Stimulated activated naive CD8-positive, alpha-beta T cell treated with anti-CD3 and anti-CD28 coated beads, Interleukin-15, Interleukin-2, amounts not matched to agents 100 U/mL and 50 U/mL, for 24 hours (primary cell): Measurements from ENCODE around the gene STAT6.
A peak's percentile ranks its signal among the peaks of the same experiment; 100 is the strongest.
"Not testable (repeated sequence)": the region's sequence is repeated elsewhere in the genome, so short reads cannot be mapped to it uniquely, and the experiment has no call there.

Source experiments
- ATAC-seq: fragments of 150-1000 bp; cut with Tn5 transposase; one replicate; pipeline ENCODE4 v1.10.0; 2021
- DNase-seq: peaks from one replicate; pipeline ENCODE4 v3.0.0; 2021

The STAT6 gene

DNA sequence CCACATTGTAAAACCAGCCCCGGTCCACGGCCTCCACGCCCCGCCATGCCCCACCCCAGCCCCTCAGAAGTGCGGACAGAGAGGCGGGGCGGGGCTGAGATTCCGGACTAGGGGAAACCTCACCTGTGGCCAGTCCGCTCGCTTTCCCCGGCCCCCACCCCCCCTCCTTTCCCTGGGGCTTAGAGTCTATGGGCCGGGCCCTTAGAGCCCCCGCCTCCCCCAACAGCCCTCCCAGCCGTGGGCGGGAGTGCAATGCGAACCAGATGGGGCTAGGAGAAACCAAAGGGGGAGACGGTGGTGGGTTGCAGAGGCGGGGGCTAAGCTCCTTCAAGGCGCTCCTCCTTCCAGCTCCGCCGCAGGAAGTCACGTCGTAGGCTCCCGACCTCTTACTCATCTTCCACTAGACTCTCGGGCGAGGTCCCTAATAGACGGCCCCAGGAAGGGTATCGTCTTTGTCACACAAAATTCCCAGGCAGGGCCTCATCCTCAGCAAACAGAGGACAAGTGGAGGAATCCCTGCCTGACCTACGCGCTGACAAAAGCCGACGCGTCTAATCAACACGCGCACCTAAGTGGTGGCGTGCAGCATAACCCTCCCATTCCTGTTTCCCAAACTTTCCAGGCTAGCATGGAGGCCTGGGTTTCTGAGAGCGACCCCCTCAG, 23.3 kb downstream of the STAT6 start:
- peak; percentile 53 for ATAC-seq
- DNase-seq, result peak; percentile 90

DNA sequence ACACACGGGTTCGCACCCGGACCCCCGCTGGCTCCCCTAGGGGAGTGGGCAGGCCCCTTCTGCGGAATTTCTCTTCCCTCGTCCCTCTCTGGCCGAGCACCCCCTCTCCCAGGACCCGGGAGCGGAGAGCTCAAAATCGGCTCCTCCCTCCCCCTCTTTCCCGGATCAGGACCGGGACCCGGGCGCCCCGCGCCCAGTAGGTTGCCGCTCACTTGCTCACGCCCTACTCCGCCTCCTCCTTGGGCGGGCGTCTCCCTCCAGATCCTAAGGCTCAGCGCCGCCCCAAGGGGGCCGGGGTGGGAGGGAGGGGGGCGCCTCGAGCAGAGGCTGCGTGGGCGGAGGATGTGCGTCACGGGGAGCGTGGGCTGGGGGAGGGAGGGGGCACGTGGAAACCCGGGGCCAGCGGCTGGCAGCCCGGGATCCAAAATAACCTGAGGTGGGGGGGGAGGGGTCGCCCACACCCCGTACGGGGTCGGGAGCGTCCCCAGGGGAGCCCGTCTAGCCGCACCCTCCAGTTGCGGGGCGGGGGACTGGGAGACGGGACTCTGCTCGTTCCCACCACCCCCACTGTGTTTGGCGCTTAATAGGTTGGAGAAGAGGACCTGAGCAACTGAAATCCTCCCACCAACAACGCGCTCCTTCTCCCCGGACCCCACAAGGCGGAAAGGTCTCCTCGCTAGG, 24.0 kb downstream of the STAT6 start:
- ATAC-seq (peak; percentile 45), DNase-seq (peak; percentile 97)

- no peak for ATAC-seq
- peak; percentile 69 for DNase-seq
Observed at GRCh38 chr12:57086493-57087009, 24.6 kb downstream of the STAT6 start.

- ATAC-seq, result no peak
- DNase-seq, result peak; percentile 65
Observed at GRCh38 chr12:57085999-57086492, 25.1 kb downstream of the STAT6 start.

- DNase-seq, result no peak
- ATAC-seq, result no peak
Observed at GRCh38 chr12:57080855-57081254, 30.3 kb downstream of the STAT6 start.

GRCh38 chr12:57079821-57080220, 31.3 kb downstream of the STAT6 start:
- ATAC-seq (no peak), DNase-seq (no peak)

DNA sequence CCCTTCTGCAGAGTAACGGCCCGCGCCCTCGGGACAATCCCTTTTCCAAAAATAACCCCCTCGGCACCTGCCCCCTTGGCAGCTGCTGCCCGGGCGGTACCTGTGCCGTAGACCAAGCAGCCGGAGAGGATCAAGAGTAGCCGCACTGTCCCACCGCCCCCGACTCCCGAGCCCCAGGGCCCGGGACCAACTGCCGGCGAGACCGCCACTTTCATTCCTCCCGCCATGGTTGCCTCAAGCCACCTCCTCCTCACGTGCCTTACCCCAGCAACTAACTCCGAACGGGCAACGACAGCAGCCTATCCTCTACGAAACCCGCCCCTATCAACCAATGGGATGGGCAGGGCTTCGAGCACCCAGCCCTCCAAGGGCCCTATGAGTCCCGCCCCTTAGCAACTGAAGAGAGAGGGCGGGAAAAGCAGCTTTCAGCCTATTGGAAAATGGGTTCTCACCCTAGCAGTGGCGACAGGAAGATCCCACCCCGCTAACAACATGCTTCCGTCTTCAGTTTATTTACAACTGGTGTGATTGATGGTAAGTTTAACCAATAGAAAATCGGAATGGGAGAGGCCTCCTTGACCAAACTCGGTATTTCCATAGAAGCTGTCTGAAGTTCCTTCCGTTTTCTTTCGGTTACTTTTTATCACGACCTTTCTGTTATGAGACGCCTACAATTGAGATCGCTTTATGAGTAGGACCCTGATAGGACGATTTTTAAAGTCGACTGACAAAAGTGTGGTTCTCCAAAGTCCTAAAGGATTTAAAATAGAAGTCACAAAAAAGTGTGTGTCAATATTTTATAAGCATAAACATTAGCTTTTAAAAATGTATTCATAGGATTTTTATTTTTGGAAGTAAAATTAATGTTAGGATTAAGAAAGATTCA, 32.4 kb downstream of the STAT6 start, which contains the start of gene NEMP1:
NEMP1 (minus strand) TSS at position 273 of the 886 bp plus-strand sequence; CDS start at position 227, 46 bp downstream.
- DNase-seq (peak; percentile 94), ATAC-seq (peak; percentile 99)

DNA sequence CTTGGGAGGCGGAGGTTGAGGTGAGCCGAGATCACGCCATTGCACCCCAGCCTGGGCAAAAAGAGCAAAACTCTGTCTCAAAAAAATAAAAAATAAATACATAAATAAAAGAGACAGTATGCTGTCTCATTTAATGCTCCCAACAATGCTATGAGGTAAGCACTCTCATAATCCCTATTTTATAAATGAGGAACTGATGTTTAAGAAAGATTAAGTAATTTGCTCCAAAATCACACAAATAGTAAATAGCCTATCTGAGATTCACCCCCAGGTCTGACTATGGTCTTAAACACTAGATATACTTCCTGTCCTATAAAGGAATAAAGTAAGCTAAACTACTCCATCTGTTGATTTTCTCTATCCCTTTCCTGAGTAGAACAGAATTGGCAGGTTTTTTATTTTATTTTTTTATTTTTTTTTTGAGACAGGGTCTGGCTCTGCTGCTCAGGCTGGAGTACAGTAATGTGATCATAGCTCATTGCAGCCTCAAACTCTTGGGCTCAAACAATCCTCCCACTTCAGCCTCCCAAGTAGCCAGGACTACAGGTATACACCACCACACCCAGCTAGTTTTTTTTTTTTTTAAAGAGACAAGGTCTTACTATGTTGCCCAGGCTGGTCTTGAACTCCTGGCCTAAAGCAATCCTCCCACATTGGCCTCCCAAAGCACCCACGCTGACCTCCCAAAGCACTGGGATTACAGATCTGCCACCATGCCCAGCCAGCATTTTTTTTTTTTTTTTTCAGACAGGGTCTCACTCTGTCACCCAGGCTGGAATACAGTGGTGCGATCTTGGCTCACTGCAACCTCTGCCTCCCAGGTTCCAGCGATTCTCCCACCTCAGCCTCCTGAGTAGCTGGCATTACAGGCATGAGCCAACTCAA, 37.4 kb downstream of the STAT6 start:
- DNase-seq, ATAC-seq: not testable (repeated sequence)

DNA sequence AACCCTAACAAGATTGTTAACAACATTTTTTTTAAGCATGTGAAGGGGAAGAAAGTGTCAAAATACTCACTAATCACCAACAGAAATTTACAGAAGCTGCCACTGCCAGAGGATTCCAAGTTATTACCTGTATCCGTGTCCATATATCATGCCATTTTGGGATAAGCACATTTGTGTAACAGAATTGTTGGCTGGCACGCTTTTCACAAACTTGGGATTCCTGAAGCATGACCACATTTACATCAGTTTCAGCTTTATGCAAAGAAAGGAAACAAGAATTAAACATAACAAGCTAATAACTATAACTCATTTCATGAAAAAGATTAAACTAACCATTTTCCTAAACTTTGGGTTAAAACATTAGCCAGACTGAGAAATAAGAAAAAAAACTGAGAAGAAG, 38.5 kb downstream of the STAT6 start:
- DNase-seq, result no peak

DNA sequence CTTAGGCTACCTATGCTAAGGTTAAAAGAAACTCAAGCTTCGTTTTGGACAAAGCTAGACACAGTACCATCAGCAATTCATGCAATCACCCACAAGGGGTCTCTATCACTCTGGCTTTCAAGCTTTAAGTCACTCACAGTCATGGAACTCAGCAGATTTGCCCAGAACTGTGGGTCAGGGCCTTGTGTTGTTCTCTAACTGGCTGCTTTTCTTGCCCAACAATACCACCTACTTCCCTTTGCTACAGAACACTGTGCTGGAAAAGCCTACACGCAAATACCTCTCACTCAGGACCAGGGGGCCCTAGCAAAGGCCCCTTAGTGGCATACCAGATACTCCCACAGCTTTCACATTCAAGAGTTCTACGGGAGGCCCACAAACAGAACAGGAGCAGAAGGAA, 41.6 kb downstream of the STAT6 start:
- DNase-seq, result peak; percentile 49
- peak; percentile 84 for ATAC-seq

More for the DNA sequence above, 38.5 kb downstream of the STAT6 start:
- no peak for ATAC-seq

DNA sequence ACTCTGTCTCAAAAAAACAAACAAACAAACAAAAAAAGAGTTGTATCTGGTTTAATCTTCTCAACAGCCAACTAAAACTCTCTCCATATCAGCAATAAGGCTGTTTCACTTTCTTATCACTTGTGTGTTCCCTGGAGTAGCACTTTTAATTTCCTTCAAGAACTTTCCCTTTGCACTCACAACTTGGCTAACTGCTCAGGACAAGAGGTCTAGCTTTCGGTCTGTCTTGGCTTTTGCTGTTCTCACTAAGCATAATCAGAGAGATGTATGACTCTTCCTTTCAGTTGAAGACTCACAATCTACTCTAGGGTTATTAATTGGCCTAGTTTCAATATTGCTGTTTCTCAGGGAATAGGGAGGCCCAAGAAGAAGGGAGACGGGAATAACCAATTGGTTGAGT, 44.9 kb downstream of the STAT6 start:
- no peak for ATAC-seq
- DNase-seq, result no peak

DNA sequence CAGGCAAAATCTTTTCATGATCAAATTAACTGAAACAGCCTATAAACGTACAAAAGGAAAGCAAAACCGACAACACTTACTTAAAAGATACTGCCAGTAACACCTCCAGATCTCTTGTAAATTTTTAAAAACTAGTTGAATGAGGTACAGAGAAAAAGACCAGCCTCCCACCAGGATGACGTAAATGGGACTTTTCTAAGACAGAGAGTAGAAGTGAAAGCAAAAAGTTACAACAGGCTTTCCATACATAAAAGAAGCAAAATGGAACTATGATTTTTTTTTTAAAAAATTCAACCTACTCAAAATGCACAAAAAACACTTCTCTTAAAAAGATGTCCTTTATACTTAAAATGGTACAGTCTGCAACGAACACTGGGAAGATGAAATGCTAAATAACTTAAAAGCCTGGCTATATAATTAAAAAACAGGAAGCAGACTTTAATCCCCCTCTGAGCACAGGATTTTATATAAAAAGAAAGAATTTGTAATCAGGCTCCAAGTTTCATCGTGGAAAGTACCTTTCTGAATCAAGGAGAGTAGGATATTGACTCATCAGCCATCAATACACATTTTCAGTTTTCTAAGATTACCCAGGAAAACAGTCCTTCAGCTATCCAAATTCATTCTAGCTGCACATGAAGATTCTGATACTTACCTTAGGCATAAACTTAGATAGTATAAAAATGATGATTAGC, 47.0 kb downstream of the STAT6 start:
- ATAC-seq (peak; percentile 81), DNase-seq (peak; percentile 53)

- DNase-seq (no peak), ATAC-seq (no peak)
Observed at GRCh38 chr12:57058454-57058853, 52.7 kb downstream of the STAT6 start.

DNA sequence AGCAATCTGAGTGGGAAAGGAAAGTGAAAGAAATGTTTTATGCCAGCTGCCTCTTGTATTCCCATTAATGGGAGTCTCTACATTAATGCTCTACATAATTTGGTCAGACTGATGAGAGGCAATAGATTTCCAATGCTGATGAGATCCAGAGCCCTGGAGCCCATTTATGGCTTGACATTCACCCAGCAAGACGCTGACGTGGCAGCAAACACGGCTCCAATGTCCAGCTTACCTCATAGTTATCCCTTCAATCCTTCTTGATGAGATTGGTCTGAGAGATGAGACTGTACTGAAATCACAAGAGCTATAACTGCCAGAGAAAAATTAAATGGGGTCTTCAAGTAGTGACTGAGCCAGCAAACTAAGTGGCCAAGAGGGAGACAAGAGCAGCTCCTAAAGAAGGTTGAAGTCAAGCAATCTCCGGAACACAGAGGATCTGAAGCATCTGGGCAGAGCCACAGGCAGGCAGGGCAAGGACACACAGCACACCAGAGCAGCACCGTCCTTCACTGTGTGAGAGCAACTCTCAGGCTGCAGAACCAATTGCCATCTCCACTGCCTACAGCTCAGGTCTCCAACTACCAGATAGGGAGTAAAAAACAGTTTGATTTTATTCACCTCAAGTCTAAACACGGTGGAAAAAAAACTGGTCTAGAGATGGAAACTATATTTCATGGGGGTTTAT, 54.0 kb downstream of the STAT6 start:
- DNase-seq (no peak), ATAC-seq (no peak)

GRCh38 chr12:57055824-57056223, 55.3 kb downstream of the STAT6 start:
- DNase-seq, result no peak
- ATAC-seq, result no peak

- not testable (repeated sequence) for ATAC-seq, DNase-seq
Observed at GRCh38 chr12:57053901-57054300, 57.3 kb downstream of the STAT6 start.

DNA sequence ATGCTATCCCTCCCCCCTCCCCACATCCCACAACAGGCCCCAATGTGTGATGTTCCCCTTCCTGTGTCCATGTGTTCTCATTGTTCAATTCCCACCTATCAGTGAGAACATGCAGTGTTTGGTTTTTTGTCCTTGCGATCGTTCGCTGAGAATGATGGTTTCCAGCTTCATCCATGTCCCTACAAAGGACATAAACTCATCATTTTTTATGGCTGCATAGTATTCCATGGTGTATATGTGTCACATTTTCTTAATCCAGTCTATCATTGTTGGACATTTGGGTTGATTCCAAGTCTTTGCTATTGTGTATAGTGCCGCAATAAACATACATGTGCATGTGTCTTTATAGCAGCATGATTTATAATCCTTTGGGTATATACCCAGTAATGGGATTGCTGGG, 58.0 kb downstream of the STAT6 start:
- not testable (repeated sequence) for ATAC-seq, DNase-seq

DNA sequence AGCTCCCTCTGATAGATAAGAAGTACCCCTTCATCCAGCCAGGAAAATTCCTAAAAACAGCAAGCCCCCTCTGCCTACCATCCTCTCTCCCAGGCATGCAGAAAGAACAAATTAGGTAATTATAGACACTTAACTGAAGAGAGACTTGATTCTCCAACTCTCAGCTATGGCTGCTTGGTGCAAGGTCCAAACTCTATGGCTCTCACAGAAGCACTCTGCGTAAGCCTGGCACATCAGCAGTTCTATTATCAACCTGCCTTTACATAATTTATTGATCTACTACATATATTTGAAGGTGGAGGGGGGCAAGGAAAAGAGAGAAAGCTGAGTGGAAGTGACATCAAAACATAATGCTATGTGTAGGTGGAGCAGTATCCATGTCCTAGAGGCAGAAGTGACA, 60.2 kb downstream of the STAT6 start:
- DNase-seq (no peak), ATAC-seq (no peak)

DNA sequence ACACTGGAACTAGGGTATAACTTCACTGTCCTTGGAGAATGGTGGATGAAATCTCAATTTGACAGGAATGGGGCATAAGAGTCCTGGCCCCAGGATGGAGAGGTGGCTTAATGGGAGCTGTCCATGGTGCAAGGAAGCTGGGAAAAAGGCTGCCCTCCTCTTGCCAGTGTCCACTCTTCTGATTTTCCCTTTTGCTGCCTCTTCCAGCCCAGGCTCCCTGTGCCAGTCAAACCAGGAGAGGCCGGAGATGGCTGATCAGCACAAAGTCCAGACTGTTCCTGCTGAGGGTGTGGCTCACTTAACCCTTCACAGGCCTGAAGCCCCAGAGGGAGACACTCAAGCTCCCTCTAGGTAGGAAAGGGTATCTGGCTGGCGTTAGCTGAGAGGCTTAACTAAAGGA, 61.3 kb downstream of the STAT6 start, which contains the start of gene MYO1A:
MYO1A (minus strand) TSS at position 240 of the 400 bp plus-strand sequence. CDS start 1,806 bp downstream, outside the sequence.
- no peak for ATAC-seq

DNA sequence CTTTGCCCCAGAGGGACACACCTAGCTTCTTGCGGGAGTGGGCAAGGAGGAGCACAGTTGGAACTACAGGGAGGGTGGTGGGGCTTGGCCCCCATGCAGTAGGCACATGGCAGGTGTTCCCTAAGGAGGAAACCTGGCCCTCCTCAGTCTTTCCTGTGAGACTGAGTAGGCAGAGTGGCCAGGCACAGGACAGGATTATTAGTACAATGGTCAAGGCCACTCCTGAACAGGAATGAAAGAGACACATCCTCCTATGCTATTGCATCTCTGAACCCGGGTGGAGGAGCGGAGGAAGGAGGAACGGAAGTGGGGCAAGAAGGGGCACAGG, 62.1 kb downstream of the STAT6 start:
- ATAC-seq (no peak), DNase-seq (no peak)

More for the DNA sequence above, 61.3 kb downstream of the STAT6 start, which contains the start of gene MYO1A:
- DNase-seq, result no peak
